PC-3 (cell line): Measurements from ENCODE around the gene MUS81. TPM values are rescaled to one million over a fixed set of nuclear protein-coding genes. Genes with fewer than 3 reads are reported as not detected.

Source experiments
- ATAC-seq: fragments of 200-7000 bp; cut with Tn5 transposase; 2 replicates; pipeline ENCODE4 v1.9.1; 2020; ENCODE audit warnings: mild to moderate bottlenecking, moderate library complexity
- BruUV-seq: library from RNA; stranded (reverse); fragments of 400-500 nt; replicated peaks from 2 replicates; lab custom pipeline; 2021; lab: Mats Ljungman, UMichigan
- CTCF ChIA-PET: fragments of 300-600 bp; sonication (Branson Sonifier 250); formaldehyde crosslinking; loops from one replicate; lab custom pipeline; 2022; ENCODE audit warnings: antibody characterized with exemption; lab: Charles Lee
- POLR2A ChIA-PET: fragments of 300-600 bp; sonication (Branson Sonifier 250); formaldehyde crosslinking; loops from one replicate; lab custom pipeline; 2022; ENCODE audit warnings: antibody characterized with exemption; ENCODE audit not compliant: unreplicated experiment; lab: Charles Lee
- DNase-seq: peaks from one replicate; pipeline ENCODE4 v3.0.0-alpha.2; 2015
- H2AFZ ChIP-seq: fragments of 300-600 bp; sonication (generic); 2 replicates; pipeline ENCODE4 v1.6.0; 2016; ENCODE audit warnings: antibody characterized with exemption, low read length
- H3F3A ChIP-seq: fragments of 300-600 bp; sonication (generic); one replicate; pipeline ENCODE4 v1.6.0; 2017; ENCODE audit warnings: antibody characterized with exemption, low read length, control low read depth, mild to moderate bottlenecking; ENCODE audit not compliant: unreplicated experiment
- H3K27ac ChIP-seq: fragments of 300-600 bp; sonication (generic); 2 replicates; pipeline ENCODE4 v1.5.1; 2016; ENCODE audit warnings: mild to moderate bottlenecking, low read length
- H3K27me3 ChIP-seq: fragments of 300-600 bp; sonication (generic); 2 replicates; pipeline ENCODE4 v1.6.1; 2016; ENCODE audit warnings: low read length, mixed read lengths
- H3K36me3 ChIP-seq: fragments of 300-600 bp; sonication (generic); 2 replicates; pipeline ENCODE4 v1.6.1; 2016; ENCODE audit warnings: low read depth, mixed run types, low read length, mixed read lengths
- H3K4me1 ChIP-seq: fragments of 300-600 bp; sonication (generic); 2 replicates; pipeline ENCODE4 v1.5.1; 2016; ENCODE audit warnings: low read length; ENCODE audit not compliant: insufficient read depth
- H3K4me2 ChIP-seq: fragments of 300-600 bp; sonication (generic); 2 replicates; pipeline ENCODE4 v1.6.0; 2016; ENCODE audit warnings: low read length
- H3K4me3 ChIP-seq: fragments of 300-600 bp; sonication (generic); 2 replicates; pipeline ENCODE4 v1.5.1; 2016; ENCODE audit warnings: mild to moderate bottlenecking, low read length, mixed read lengths
- H3K79me2 ChIP-seq: fragments of 300-600 bp; sonication (generic); 2 replicates; pipeline ENCODE4 v1.6.1; 2017; ENCODE audit warnings: low read length, mixed read lengths
- H3K9ac ChIP-seq: fragments of 300-600 bp; sonication (generic); 2 replicates; pipeline ENCODE4 v1.6.0; 2016; ENCODE audit warnings: mild to moderate bottlenecking, low read length
- H3K9me2 ChIP-seq: fragments of 300-600 bp; sonication (generic); replicated peaks from 2 replicates; pipeline ENCODE4 v1.6.1; 2016; ENCODE audit warnings: mixed run types, low read length, mixed read lengths
- H3K9me3 ChIP-seq: fragments of 300-600 bp; sonication (generic); 2 replicates; pipeline ENCODE4 v1.6.1; 2016; ENCODE audit warnings: low read length, mixed read lengths
- H4K20me1 ChIP-seq: fragments of 300-600 bp; sonication (generic); 2 replicates; pipeline ENCODE4 v1.6.1; 2016; ENCODE audit warnings: low read length, mixed read lengths
- EZH2 ChIP-seq: fragments of 300-600 bp; sonication (generic); IDR thresholded peaks from one replicate; pipeline ENCODE4 v1.6.1; 2017; ENCODE audit warnings: antibody characterized with exemption, mild to moderate bottlenecking, low read length; ENCODE audit not compliant: unreplicated experiment
- EZH2phosphoT487 ChIP-seq: fragments of 300-600 bp; sonication (generic); IDR thresholded peaks from 2 replicates; pipeline ENCODE4 v1.6.1; 2018; ENCODE audit warnings: mild to moderate bottlenecking, antibody characterized with exemption, low read length, borderline replicate concordance
- intact Hi-C: fragments of 100-400 bp; cut with micrococcal nuclease; formaldehyde crosslinking; loops from 2 replicates; pipeline ENCODE4 v1.9.0; 2023
- total RNA-seq: library from RNA; depleted of rRNA; stranded (reverse); fragments of >200 nt; gene quantifications from 2 replicates; pipeline ENCODE4 v1.2.3, GENCODE V29; 2014
- TF ChIP-seq, protein P1 (sequence below): fragments of 300-600 bp; sonication (generic); conservative IDR thresholded peaks from 2 replicates; pipeline ENCODE4 v1.5.1; 2017; ENCODE audit warnings: antibody characterized with exemption, low read depth, mild to moderate bottlenecking, low read length

The MUS81 gene
- total RNA-seq, 1 experiment from 2014 or later: 82.0 TPM

- no peaks in the 10 kb centered on the region for H3K9me2 ChIP-seq
- no peaks in the 10 kb centered on the region for H3K9me3 ChIP-seq
- H3K4me3 ChIP-seq: peak overlapping the region; percentile 78
- no peaks in the 10 kb centered on the region for H3K27me3 ChIP-seq
- POLR2A ChIA-PET: interaction anchor here (0.5 to 1.7 kb wide), 6 partner anchors 10 to 38 kb away, joined by 3 to 14 read pairs (median 8); partner anchors contain the start of gene FIBP
- H3K79me2 ChIP-seq: peaks cover 97% of the 10 kb centered on the region
- H4K20me1 ChIP-seq: peaks cover 52% of the 10 kb centered on the region
- TF ChIP-seq, protein P1, sequence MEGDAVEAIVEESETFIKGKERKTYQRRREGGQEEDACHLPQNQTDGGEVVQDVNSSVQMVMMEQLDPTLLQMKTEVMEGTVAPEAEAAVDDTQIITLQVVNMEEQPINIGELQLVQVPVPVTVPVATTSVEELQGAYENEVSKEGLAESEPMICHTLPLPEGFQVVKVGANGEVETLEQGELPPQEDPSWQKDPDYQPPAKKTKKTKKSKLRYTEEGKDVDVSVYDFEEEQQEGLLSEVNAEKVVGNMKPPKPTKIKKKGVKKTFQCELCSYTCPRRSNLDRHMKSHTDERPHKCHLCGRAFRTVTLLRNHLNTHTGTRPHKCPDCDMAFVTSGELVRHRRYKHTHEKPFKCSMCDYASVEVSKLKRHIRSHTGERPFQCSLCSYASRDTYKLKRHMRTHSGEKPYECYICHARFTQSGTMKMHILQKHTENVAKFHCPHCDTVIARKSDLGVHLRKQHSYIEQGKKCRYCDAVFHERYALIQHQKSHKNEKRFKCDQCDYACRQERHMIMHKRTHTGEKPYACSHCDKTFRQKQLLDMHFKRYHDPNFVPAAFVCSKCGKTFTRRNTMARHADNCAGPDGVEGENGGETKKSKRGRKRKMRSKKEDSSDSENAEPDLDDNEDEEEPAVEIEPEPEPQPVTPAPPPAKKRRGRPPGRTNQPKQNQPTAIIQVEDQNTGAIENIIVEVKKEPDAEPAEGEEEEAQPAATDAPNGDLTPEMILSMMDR: no peak
- no peak for TF ChIP-seq EZH2phosphoT487
- no peak for TF ChIP-seq EZH2
- DNase-seq (no peak), ATAC-seq (no peak)
- CTCF ChIA-PET: interaction anchor here (0.5 to 0.6 kb wide), 2 partner anchors 11 to 283 kb away, joined by 3 to 7 read pairs; partner anchors contain the start of genes FIBP and PCNX3
- peak overlapping the region; percentile 96 for H3K4me2 ChIP-seq
- BruUV-seq: TSS peak; percentile 28
- H3F3A ChIP-seq: peaks cover 43% of the 10 kb centered on the region
- intact Hi-C loops: no loop called here
- H3K4me1 ChIP-seq: peaks cover 59% of the 10 kb centered on the region
- H3K27ac ChIP-seq: peak overlapping the region; percentile 96
- H3K36me3 ChIP-seq: peaks cover 54% of the 10 kb centered on the region
- peak overlapping the region; percentile 98 for H3K9ac ChIP-seq
- H2AFZ ChIP-seq: no peak overlapping the region
Observed at GRCh38 chr11:65898656-65899355, 38.6 kb downstream of the MUS81 start.

DNA sequence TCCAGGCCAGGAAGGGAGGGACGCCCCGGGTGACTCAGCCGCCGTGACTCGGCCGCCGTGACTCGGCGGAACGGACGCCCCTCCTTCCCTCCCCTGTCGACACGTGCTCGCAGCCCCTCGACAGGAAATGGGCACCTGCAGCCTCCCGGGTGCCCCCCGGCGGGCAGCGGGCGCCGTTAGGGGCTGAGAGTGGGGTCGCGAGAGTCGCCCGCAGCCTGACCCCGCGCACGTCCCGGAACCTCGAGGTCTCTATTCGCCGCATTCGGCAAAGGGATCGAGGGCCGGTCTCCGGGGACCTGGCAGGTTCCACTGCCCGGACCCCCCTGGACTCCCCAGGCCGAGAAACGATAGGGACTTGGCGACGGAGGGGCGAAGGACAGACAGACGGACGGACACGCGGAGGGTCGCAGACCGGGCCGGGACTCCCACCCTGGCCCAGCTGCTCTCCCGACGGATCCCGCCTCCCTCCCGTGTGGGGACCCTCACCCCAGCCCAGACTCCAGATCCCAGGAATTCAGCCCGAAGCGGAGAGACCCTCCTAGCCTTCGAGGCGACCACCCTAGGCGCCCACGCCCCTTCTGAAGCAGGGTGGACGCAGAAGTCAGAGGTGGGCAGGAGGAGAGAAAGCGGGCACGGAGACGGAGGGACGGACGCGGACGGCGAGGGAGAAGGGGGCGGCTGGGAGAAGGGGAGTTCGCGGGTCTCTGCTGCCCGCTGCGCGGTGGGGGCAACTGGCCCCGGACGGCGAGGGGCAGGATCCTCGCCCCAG, 39.3 kb downstream of the MUS81 start:
- peak; percentile 6 for ATAC-seq
- TF ChIP-seq EZH2phosphoT487: no peak
- TF ChIP-seq EZH2: no peak
- peak overlapping the region; percentile 96 for H3K4me2 ChIP-seq
- no peaks in the 10 kb centered on the region for H3K9me3 ChIP-seq
- intact Hi-C loops: loop anchor here (1.0 kb wide), 1 partner anchor 12 kb away; no protein-coding TSS in a partner anchor
- peaks cover 48% of the 10 kb centered on the region for H3K36me3 ChIP-seq
- H3K4me3 ChIP-seq: peak overlapping the region; percentile 78
- ChIA-PET CTCF (interaction anchor here (0.9 kb wide), 1 partner anchor 16 kb away, joined by 3 read pairs; no protein-coding TSS in a partner anchor), POLR2A (interaction anchor here (0.6 to 2.9 kb wide), 6 partner anchors 8 to 38 kb away, joined by 3 to 31 read pairs (median 13); partner anchors contain the start of gene CCDC85B)
- no TSS peak for BruUV-seq
- peak overlapping the region; percentile 98 for H3K9ac ChIP-seq
- H3K9me2 ChIP-seq: no peaks in the 10 kb centered on the region
- H3F3A ChIP-seq: peaks cover 36% of the 10 kb centered on the region
- H3K4me1 ChIP-seq: peaks cover 57% of the 10 kb centered on the region
- peak; percentile 91 for DNase-seq
- peaks cover 46% of the 10 kb centered on the region for H4K20me1 ChIP-seq
- no peak overlapping the region for H2AFZ ChIP-seq
- H3K79me2 ChIP-seq: peaks cover 94% of the 10 kb centered on the region
- H3K27me3 ChIP-seq: no peaks in the 10 kb centered on the region
- peak overlapping the region; percentile 96 for H3K27ac ChIP-seq
